HG03175 (cell line): ENCODE measurements around the gene DGCR2.
"Not testable (repeated sequence)": the region's sequence is repeated elsewhere in the genome, so short reads cannot be mapped to it uniquely, and the experiment has no call there.

ENCODE experiments used
- ATAC-seq: cut with Tn5 transposase; IDR thresholded peaks from one replicate; pipeline ENCODE4 v1.9.1; 2021; ENCODE audit warnings: mild to moderate bottlenecking, moderate library complexity; ENCODE audit not compliant: unreplicated experiment

DGCR2 gene

GRCh38 chr22:19062139-19062942 is 59.9 kb downstream of the DGCR2 start:
- ATAC-seq: no peak

GRCh38 chr22:19061471-19062138 is 60.6 kb downstream of the DGCR2 start:
- ATAC-seq: no peak

GRCh38 chr22:19060356-19061009 is 61.7 kb downstream of the DGCR2 start:
- ATAC-seq: no peak

DNA sequence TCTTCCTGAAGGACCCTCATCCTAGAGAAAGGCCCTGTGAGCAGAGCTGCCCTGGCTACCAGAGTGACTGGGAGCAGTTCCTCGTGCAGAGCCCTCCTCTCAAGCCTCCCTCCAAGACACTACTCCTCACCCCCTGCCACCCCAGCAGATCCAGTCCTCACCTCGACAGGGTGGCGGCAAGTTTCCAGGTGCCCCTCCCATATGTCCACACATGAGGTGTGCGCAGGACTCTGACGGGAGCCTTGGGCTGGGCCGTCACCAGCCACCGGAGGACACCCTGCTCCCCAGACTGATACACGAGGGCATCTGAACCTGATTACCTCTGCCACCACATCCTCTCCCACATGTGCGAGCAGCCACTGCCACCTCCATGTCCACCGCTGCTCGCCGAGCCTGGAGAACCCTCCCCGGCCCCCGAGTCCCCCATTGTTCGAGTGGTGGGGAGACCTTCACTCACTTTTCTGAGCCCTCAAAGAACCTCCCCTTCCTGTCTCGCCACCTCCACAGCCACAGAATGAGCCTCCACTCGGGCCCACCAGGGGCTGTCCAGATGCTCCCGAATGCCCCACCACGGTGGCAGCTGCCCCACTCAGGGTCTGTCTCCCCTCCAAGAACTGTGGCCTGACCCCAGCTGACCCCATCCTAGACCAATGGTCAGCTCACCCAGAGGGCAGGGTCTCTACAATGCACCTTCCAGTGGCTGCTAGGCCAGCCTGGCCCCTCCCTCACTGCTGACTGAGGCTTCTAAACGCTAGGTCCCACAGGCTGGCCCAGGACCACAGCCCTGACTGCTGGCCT is 62.5 kb downstream of the DGCR2 start:
- no peak for ATAC-seq

- ATAC-seq: no peak
Measured at GRCh38 chr22:19058713-19059451, 63.3 kb downstream of the DGCR2 start.

GRCh38 chr22:19057999-19058491 is 64.2 kb downstream of the DGCR2 start:
- no peak for ATAC-seq

- ATAC-seq: no peak
Measured at GRCh38 chr22:19057539-19057938, 64.7 kb downstream of the DGCR2 start.

DNA sequence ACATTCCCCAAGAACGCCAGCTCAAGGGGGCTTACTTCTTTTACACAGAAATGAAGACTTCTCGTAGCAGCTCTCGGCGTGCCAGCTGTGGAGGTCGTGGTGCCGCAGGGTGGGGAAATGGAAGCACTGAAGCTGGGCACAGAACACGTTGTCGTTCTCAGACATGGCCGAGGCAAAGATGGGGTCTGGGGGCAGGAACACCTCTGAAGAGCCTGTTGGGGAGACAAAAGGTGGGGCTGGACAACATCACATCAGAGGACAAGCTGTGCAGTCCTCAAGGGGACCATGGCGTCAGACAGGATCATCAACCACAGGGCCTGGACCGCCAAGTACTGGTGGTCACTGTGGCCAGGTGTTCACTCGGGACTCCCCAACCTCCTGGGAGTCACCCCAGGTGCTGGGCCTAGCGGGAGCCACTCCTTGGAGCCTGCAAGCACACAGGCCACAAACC is 65.2 kb downstream of the DGCR2 start:
- ATAC-seq: no peak

GRCh38 chr22:19055801-19056200 is 66.4 kb downstream of the DGCR2 start:
- no peak for ATAC-seq

DNA sequence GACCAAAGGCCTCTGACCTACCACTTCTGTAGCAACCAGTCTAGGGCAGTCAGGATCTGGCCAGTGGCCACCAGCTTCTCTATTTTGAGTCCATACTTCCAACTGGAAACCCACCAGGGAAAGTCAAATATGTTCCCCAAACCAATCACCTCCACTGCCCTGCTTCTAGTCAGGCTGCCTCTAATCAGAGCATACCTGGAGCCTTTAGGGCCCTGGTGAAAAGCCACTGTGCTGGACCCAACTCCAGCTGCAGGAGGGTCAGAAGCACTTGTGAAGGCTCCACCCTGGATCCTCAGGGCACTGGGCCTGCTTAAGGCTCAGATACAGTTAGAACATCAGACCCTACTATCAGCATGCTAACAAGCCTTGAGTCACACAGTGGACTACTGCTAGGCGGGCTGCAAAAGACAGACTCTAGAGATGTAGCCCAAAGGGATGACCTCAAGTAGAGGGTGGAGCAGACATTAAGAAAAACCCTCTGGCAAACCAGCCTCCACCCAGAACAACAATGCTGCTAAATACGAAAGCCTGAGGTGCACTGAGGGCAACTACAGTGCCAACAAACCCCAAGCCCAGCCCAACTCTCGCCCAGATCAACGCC is 69.2 kb downstream of the DGCR2 start:
- no peak for ATAC-seq

- no peak for ATAC-seq
Measured at GRCh38 chr22:19051381-19052072, 70.7 kb downstream of the DGCR2 start.

- not testable (repeated sequence) for ATAC-seq
Measured at GRCh38 chr22:19050847-19051246, 71.4 kb downstream of the DGCR2 start.

DNA sequence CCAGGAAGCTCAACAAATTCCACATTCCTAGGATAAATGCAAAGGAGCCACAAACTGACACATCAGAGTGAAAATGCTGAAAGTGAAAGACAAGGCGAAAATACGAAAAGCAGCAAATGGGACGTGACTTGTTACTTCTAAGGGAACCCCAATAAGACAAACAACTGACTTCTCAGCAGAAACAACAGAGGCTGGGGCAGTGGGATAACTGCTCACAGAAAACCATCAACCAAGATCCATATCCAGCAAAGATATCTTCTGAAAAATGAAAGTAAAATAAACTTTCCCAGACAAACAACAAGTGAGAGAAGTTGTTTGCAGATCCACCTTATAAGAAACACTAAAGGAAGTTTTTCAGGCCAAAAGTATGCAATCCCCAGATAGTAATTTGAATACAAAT is 72.1 kb downstream of the DGCR2 start:
- ATAC-seq: no peak

DNA sequence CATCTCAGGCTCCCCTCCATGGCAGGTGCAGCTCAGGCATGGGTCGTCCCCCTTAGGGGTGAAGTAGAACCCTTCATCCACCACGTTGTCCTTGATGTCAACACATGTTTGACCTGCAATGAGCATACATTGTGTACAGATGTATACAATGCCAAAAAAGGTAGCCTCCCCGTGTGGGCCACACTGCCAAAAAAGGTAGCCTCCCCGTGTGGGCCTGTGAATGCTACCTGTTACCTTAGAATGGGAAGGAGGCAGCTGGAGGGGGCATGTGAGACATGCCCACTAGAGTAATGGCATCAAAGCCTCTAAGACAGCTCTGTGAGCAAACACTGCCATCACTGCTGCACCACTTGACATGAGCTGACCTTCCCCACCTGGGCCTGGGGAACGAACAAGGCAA is 73.7 kb downstream of the DGCR2 start:
- no peak for ATAC-seq

DNA sequence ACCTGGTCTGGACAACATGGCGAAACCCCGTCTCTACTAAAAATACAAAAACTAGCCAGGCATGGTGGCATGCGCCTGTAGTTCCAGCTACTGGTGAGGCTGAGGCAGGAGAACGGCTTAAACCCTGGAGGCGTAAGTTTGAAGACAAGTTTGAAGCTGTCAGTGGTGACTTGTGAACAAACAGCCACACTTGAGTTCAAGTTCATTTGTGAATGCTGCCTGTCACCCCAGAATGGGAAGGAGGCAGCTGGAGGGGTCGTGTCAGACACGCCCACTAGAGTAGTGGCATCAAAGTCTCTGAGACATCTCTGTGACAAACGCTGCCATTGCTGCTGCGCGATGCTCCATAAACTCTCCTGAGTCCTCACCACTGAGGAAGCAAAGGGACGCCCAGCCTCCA is 74.2 kb downstream of the DGCR2 start:
- ATAC-seq: no peak

DNA sequence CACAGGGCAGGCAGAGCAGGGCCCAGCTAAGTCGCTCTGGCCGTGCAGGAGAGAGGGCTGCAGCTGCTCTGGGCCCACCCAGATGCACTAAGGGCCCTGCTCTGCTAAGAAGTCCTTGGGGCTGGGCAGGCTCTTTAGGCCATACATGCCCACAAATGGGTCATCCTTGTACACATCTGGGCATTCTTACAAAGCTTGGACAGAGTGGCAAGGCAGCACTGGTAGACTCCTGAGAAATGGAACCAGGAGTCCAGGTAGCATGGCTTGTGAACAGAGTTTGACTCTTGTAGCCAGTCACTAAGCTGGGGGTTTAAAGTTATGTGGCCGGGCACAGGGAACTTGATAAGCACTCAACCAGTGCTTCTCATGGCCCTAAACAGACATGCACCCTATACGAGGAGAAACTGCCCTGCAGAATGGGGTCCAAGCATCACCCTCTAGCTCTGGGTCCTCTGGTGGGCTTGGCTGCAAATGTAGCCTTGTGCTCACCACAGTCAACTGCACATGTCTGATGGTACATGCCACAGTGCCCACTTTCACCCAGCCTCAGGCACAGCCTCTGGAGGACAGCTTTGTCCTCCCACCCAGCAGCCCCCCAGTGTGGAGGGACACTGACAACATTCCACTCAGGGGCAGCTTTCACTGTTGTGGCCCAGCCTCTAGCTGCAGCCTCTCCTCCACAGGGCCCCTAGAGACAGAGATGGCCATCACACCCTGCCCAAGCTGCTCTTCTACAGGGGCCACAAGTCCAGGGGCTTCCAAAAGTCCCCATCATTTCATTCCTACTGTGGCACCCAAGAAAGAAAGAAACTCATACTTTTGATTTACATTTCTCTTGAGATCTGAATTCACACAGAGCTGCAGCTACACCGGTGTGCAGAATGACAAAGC is 75.2 kb downstream of the DGCR2 start:
- ATAC-seq: no peak

- ATAC-seq: no peak
Measured at GRCh38 chr22:19046287-19046686, 75.9 kb downstream of the DGCR2 start.

GRCh38 chr22:19045094-19045493 is 77.1 kb downstream of the DGCR2 start:
- ATAC-seq: no peak
